ENCODE measurements around the gene PPP2R1B.
"Not testable (repeated sequence)": the region's sequence is repeated elsewhere in the genome, so short reads cannot be mapped to it uniquely, and the experiment has no call there.

PPP2R1B gene

DNA sequence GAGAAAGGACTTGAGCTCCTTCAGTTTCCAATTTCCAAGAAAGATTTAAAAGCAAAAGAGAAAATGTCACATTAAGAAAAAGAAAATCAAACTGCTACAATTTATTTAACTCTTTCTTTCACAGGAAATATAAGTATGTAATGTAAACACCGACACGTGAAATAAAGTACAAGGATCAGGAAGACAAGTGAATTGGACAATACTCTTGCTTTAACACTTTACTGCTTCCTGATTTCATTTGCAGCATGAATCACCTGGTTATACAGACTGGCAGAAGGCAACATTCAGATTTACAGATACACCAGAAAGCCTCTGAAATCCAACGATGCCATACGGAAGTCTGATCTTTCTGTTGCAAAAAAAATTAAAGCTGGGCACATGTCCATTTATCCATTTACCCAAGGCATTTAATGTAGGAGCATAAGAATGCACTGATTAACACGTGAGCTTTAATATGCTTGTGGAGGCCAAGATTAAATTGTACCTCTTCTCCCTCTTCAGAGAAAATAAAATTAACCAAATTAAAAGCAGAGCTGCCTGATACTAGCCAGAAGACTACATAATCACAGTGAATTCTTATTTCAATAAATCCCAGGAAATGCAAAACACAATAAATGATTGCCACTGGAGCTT lies 16.0 kb upstream of the PPP2R1B start:
- no peak for DNase-seq

DNA sequence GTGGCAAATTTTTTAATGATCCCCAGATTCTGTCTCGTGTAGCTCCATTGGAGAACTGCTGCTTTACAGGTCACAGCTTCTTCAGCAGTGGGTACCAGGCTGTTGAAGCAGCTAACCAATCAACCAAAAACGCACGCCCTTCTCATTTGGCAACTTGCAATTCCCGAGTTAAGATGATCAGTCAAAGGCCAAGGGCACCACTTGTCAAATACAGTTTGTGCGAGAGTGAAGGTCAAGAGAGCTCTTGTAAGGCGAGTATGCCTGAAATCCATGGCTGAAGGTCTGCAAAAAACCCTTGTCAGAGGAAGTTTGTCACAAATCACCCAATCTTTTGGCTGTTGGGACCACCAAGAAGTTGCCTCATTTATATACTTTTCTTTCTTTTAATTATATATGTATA lies 12.9 kb upstream of the PPP2R1B start:
- no peak for DNase-seq

DNA sequence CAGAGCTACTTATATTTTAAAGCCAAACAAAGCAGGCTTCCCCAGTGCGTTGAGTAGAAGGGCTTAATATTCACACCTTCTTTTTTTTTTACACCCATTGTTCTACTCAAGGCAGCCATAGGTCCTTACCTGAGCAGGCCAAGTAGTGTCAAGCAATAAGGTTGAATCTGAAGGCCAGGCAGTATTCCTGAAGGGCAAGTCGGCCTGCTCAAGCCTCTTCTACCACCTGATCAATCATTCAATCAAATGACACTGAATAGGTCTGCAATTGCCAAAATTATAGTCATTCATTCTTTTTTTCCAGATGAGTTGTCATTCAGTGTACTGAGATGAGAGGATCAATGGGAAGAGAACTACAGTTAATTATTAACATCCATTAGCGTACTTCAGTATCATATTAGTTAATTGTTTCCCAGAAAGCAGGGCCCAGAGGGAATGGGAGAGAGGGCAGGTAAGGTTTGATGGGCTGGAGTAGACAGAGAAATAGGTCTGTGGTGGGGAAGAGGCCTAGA lies 11.9 kb upstream of the PPP2R1B start:
- no peak for DNase-seq

DNA sequence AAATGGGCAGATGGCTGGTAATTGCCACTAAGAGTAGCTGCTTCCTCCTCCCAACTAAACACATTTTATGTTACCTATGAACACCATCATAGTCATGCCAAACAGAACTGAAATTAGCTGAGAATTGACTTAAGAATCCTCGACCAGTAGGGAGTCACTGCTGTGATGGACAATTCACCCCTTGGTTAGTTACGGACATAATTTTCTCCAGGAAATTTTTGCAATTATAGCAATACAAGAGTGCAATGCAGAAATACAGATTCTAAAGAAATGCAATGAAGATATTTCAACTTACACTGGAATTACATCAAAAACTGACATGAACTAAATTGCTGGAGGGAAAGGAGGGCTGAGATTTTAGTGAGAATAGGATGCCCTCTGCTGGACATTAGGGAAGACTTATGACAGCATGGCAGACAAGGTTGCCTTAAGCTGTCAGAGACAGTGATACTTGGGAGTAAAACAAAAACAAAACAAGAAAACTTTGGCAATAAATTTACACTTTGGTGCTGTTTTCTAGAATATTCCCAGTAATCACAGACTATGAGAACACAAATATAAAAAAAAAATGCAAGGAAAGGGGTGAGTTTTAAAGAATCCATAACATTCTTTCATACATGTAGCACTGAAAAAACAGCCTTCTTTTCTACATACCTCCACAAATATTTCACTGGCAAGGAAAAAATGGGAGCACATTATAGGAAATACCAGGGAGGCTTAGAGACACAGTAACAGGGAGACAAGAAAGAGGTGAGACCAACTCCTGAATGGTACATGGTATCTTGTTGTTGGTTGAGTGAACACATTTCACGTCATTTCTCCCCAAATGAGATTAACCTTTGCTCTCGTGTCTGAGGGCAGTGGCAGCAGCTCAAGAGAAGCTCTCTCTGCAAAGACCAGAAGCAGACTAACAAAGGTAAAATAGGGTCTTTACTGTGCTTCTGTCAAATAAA lies 11.2 kb upstream of the PPP2R1B start:
- peak; percentile 24 for DNase-seq

DNA sequence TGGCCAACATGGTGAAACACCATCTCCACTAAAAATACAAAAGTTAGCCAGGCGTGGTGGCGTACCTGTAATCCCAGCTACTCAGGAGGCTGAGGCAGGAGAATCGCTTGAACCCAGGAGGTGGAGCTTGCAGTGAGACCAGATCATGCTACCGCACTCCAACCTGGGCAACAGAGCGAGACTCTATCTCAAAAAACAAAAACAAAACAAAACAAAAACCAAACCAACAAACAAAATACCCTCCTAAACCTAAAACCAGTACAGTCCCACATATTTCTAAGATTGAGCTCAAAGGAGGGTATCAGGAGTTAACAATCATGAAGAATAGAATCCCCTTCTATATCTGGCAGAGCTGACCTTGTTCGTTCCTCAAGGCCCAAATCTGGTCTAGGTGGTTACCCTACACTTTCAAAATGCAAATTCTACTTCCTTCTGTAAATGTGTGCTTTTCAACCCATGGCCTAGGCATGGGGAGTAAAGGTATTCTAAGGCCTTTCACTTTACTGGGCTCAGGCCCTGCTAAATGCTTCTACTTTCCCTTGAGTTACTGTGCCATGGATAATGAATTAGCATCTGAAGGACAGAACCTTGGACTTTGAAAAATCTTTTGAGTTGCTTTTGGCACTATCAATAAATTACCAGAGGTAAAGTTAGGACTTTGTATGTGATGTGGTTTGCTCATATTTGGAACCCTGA lies 10.4 kb upstream of the PPP2R1B start:
- no peak for DNase-seq

DNA sequence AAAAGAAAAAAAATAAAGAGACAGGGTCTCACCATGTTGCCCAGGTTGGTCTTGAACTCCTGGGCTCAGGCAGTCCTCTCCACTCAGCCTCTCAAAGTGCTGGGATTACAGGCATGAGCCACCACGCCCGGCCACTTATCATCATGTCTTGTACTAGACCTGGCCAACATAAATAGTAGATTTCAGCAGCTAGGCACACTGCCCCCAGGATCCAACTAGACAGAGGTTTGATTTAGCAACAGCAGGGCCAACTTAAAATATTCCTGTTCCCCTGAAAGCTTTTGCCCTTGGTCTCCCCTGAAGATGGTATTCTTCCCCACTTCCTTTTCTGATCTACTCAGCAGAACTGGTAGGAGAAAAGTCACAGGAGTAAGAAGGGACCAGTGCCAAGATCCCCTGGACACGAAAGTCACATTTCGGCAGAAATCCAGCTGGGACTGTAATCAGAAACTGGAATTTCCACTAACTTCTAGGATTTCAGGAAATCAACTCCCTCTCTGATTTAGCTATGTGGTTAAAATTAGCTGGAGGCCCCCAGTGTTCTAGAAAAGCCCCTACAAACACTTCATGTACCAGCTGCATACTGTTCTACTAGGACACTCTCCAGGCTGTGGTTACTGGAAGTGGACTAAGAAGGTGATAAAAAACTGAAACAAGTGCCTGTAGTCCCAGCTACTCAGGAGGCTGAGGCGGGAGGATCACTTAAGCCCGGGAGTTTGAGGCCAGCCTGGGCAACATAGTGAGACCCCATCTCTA lies 8.9 kb upstream of the PPP2R1B start:
- no peak for DNase-seq

DNA sequence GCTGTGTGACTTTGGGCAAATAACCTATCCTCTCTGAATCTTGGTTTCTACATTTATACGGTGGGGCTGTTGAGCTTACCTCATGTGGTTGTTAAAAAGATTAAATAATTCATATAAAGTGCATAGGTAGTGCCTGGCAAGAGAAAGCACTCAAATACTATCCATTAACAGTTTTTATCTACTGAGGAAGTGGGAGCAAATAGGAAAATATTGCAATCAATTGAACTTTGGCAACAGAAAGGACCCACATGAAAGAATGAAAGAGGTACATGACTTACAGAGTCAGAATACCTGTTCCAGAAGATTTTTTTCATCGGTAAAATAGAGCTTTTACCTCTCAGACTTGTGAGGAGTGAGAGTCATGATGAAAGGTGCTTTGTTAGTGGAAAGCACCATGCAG lies 6.3 kb upstream of the PPP2R1B start:
- no peak for DNase-seq

DNA sequence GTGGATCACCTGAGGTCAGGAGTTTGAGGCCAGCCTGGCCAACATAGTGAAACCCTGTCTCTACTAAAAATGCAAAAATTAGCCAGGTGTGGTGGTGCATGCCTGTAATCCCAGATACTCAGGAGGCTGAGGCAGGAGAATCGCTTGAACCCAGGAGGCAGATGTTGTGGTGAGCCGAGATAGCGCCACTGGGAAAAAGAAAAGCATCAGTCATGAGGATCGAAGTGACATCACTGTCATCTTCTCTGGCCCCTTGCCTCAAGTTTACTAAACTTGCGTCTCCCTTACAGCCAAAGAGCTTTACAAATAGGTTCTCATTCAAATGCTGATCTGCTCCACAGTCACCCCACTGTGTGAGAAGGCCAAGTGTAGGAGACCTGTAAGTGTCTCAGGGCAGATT lies 5.0 kb upstream of the PPP2R1B start:
- DNase-seq, result not testable (repeated sequence)

DNA sequence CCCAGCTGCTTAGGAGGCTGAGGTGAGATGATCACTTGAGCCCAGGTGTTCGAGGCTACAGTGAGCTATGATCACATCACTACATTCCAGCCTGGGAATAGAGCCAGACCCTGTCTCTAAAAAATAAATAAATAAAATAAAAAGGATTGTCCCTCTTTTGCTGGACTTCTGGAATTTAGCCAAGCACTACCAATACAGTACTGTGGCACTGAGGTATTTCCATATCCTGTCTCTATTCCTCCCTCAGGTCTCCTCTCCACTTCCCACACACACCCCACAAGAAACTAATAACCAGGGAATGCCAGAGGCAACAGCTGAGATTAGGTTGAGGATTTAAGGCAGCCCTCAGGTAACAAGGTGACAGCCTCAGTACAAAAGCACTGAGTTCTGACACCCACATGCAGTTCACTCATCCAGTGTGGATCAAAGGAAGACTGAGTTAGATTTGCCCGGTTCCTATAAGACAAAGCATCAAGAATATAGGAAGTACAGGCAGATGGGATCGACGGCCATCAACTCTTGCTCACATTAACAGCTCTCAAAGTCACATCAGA lies 4.5 kb upstream of the PPP2R1B start:
- no peak for DNase-seq

DNA sequence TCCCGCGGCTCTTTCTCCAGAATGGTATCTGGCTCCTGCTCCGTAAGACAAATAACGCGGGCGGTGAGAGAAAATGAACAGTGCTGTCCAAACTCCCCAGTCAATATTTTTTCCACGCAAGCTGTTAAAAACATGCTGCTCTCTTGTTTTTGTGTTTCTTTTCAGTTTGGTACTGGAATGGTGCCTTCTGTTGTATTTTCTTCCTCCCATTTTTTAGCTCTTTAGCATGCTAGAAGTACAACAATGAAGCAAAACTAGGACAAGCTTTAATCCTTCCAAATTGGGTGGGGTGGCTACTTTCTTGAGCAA lies 599 bp upstream of the PPP2R1B start:
- DNase-seq, result no peak

DNA sequence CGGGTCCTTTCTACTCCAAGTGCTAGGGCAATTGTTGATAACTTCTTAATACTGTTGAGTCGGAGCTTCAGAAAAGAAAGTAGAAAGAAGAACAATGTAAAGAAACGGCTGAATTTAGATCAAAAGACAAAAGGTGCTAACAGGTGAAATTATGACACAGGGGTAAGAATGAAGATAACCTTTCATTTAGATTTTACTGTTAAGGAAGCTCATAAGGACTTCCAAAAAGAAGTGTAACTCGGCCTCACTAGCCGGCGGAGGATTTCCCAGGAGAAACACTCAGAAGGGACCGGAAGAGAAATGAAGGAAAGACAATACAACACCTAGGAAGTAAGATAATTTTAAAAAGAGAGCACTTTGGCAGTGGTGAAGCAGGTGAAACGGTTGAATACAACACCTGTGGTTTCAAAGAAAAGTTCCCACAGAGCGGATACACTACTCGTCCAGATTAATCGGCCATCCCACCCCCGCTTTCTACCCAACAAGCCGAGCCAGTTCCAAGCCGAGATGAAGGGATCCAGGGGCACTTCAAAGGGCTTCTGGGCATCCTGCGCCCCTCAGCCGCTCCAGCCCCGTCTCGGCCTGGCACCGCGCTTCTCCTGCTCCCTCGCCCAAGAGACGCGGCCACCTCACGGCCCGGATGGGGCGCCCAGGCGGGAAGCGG lies 737 bp downstream of the PPP2R1B start:
- DNase-seq, result no peak

DNA sequence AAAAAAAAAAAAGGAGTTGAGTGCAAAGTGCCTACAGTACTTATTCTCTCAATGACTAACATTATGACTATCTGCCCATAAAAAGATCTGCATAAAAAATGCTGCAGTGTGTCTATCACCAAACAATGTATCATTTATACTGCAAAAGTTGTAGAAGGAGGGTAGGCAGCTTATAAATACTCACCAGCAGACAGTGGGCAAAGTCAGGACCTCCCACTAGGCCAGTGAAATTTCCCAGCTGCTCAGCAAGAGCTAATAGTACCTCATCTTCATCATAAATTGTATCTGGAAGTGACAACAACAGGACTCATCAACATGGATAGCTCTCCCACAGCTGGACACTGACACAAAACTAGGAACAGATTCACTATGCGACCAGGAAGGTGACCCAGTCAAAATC lies 1.6 kb downstream of the PPP2R1B start:
- DNase-seq, result no peak

DNA sequence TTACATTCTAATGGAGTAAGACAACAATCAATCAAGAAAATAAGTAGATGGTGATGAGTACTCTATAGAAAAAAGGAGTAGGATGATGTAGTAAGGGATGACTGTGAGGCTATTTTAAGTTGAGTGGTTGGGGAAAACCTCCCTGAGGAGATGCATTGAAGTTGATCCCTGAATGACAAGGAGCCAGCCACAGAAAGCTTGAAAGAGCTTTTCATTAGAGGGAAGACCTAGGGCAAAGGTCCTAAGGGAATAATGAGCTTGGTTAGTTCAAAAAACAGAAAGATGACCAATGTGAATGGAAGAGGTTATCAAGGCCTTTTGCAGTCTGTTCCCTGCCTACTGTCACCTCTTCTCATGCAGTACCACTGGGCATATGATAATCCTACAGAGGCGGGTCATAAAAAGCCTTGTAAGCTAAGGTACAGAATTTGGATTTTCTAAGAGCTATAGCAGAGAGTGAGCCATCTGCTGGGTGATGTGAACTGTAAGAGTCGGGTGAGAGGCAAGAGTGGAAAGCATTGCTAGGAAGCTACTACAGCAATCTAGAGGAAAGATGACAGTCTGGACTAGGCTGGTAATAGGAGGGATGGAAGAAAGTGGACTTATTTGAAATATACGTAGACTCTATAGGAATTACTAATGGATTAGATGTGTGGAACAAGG lies 3.1 kb downstream of the PPP2R1B start:
- no peak for DNase-seq

DNA sequence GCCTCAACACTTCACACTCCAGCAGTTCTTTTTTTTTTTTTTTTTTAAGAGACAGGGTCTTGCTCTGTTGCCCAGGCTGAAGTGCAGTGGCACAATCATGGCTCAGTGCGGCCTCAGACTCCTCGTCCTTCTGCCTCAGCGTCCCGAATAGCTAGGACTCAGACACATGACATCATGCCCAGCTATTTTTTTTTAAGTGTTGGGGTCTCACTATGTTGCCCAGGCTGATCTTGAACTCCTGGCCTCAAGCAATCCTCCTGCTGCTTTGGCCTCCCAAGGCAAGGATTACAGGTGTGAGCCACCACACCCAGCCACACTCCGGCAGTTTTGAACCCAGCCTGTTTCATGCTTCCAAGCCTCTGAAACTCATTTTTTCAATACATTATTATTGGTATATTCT lies 3.7 kb downstream of the PPP2R1B start:
- DNase-seq, result no peak

DNA sequence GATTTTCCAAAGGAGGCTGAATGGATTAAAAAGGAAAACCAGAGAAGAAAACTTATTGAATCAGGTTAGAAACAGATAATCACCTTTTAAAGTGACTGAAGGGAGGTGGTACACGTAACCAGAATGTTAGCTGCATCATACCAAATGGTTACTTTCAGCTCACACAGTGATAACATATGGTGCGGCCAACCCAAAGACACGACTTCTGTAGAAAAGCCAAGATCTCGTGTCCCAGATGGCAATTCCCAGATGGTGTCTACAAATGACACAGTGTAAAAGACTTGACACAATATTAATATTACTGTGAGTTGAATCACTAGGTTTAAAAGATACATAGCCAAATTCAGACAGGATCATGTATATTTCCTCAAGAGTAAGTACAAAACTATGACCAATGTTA lies 5.2 kb downstream of the PPP2R1B start:
- DNase-seq, result no peak

DNA sequence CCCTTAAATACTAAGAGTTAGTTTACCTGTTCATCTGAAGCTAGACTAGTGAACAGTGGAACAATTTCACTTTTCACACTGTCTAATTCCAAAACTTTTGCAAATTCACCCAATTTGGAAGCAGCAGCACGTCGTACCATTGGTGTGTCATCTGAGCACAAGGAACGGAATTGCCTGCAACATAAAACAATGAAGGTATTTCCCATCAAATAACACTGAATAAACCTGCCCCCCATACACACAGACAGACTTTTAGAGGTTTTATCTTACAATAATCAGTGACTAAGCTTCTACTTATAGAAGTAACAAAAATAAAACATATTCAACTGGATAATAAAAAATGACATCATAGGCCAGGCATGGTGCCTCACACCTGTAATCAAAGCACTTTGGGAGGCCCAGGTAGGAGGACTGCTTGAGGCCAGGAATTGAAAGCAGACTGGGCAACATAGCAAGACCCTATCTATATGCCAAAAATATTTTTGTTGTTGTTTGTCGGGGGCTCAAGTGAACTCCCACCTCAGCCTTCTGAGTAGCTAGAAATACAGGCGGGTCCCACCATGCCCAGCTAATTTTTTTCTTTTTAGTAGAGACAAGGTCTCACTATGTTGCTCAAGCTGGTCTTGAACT lies 6.3 kb downstream of the PPP2R1B start:
- no peak for DNase-seq

DNA sequence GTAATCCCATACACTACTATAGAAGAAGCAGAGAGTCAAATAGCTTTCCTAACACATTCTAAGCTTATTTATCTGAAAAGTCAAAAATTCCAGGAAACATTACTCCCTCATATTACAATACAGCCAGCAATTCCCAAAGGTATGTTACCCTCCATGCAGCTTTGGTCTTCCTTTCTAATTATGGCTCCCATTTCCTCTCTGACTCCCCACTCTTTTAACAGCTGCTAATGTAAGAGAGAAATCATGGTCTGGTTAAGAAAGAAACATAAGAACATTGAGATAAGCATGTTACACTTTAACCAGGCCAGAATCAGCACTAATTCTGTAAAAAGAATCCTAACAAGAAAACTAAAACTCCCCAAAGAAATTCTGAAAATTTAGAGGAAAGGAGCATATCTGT lies 6.8 kb downstream of the PPP2R1B start:
- no peak for DNase-seq

DNA sequence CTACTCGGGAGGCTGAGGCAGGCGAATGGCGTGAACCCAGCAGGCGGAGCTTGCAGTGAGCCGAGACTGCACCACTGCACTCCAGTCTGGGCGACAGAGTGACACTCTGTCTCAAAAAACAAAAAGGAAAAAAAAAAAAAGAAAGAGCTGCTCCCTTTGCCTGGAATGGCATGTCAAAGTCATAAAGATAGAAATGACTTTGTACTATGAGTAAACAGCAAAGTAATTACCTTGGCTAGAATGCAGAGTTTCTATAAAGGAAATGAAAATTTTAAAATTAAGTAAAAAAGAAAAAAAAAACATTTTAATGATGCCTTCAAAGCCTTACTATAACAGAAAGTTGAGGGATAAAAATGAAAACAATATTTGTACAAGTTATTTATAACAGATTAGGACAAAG lies 10.1 kb downstream of the PPP2R1B start:
- no peak for DNase-seq

DNA sequence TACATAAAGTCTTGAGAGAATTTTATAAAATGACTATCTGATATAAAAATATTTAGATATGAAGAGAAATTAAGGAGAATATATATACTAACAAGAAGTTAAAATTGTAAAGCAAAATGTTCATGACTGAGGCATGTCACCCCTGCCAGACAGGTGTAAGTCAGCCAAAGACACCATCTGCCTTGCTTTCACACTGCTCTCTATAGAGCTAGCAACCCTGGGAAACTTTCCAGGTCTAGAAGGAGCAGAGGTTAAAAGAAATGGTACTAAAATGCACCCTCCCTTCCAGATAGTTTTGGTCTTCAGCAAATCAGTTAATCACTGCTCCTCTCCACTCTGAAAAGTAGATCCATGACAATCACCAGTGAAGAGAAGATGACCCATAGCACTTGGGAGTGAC lies 16.5 kb downstream of the PPP2R1B start:
- DNase-seq, result no peak

DNA sequence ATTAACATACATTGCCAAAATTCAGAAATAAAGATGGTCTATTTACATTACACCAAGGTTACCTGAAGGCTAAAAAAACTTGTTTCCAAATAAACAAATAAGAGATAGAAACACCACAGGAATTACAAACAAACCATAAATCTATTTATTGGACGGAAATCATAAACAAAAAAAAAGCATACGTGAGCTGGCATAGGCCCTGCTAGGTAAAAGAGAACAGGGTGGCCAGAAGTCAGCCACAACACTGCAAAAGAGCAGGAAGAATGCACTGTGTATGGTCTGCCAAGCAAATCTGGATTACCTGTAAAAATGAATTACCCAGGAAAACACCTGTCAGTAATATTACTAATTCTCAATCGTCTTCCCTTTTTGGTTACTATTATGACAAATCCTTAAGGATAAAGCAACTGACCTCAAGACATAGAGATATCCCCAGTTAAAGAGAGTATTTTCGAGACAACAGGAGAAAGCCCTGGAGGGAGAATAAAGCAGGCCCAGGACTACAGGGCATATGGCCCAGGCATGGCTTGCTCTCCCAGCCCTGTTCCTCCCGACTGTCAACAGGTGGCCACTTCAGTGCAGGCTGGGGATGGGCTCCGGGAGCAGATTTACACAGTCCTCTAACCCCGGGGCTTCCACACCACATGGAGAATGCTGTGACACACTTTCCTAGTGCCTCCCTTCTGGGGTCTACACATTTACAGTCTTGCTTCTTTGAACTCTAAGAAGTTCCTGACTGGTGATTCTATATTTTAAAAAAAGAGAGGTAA lies 18.0 kb downstream of the PPP2R1B start:
- DNase-seq, result no peak
